DND-41 (cell line): ENCODE data around the gene ATP10A.

Experiments
- CTCF ChIP-seq: IDR thresholded peaks from 2 replicates; pipeline ENCODE4 v1.5.1; 2012; ENCODE audit warnings: borderline replicate concordance, low read length, moderate library complexity, mild to moderate bottlenecking; ENCODE audit not compliant: poor library complexity, severe bottlenecking; ENCODE audit errors: extremely low read depth
- EZH2 ChIP-seq: IDR thresholded peaks from 3 replicates; pipeline ENCODE4 v1.6.1; 2012; ENCODE audit warnings: borderline replicate concordance, low read depth, mild to moderate bottlenecking, moderate library complexity, low read length, inconsistent platforms; ENCODE audit not compliant: severe bottlenecking

- TF ChIP-seq CTCF (no peak), EZH2 (no peak)
These were observed 155.3 kb downstream of the ATP10A start for GRCh38 chr15:25707656-25708365.
